Measurements from ENCODE around the gene MEIS2.

DNA sequence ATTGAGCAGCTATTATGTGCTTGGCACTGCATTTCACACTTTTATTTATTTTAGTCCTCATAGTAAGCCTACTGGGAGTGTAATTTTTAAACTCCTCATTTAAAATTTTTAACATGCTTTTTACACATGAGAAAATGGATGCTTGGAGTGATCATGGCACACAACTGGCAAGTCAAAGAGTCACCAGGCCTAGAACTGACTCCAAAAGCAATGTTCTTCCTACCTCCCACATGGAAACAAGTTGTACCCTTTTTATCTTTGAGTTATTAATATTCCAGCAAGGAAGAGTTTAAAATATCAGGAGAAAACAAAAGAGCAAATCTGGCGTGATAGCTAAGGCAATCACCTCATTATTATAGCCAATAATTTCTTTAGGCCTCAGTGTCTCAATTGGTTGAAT, 100.6 kb downstream of the MEIS2 start:
- TF ChIP-seq CTCF (conservative IDR thresholded peaks at IDR 0.05; ENCODE audit: low read depth, low read length) (no peak), EZH2 (IDR thresholded peaks at IDR 0.05; ENCODE audit: borderline replicate concordance, low read depth, low read length, poor library complexity, severe bottlenecking) (no peak)

Measured in A673 (cell line).